GM13976 (cell line): ENCODE data around the gene TTC39B.

Source experiments
- DNase-seq: peaks from one replicate; pipeline ENCODE4 v3.0.0; 2012; ENCODE audit warnings: low spot score
- in situ Hi-C: fragments of 300-500 bp; cut with MboI; formaldehyde crosslinking; loops from one replicate; pipeline ENCODE4 v1.12.0; 2022; ENCODE audit warnings: low sequenced_read_pairs, mixed read lengths, inconsistent platforms; ENCODE audit not compliant: unreplicated experiment
- TF ChIP-seq, protein P1 (sequence below): IDR thresholded peaks from 2 replicates; pipeline ENCODE4 v1.5.1; 2012; ENCODE audit warnings: borderline replicate concordance, mild to moderate bottlenecking; ENCODE audit not compliant: insufficient read depth; ENCODE audit errors: extremely low read depth, missing control alignments, control extremely low read depth

TTC39B gene

DNA sequence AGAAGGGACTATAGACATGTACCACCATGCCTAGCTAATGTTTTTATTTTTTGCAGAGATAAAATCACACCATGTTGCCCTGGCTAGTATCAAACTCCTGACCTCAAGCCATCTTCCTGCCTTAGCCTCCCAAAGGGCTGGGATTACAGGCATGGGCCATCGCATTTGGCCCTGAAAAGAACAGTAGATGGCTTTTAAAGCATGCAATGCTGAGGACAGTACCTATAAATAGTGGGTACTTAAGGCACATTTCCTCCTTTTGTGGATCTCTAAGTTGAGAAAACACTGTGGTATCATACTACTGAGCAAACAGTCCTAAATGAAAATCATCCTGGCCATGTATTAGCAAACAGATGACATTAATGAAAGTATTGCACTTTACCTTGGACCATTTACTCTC lies 119.4 kb downstream of the TTC39B start:
- in situ Hi-C loops: no loop called here
- TF ChIP-seq, protein P1, sequence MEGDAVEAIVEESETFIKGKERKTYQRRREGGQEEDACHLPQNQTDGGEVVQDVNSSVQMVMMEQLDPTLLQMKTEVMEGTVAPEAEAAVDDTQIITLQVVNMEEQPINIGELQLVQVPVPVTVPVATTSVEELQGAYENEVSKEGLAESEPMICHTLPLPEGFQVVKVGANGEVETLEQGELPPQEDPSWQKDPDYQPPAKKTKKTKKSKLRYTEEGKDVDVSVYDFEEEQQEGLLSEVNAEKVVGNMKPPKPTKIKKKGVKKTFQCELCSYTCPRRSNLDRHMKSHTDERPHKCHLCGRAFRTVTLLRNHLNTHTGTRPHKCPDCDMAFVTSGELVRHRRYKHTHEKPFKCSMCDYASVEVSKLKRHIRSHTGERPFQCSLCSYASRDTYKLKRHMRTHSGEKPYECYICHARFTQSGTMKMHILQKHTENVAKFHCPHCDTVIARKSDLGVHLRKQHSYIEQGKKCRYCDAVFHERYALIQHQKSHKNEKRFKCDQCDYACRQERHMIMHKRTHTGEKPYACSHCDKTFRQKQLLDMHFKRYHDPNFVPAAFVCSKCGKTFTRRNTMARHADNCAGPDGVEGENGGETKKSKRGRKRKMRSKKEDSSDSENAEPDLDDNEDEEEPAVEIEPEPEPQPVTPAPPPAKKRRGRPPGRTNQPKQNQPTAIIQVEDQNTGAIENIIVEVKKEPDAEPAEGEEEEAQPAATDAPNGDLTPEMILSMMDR: no peak
- no peak for DNase-seq

DNA sequence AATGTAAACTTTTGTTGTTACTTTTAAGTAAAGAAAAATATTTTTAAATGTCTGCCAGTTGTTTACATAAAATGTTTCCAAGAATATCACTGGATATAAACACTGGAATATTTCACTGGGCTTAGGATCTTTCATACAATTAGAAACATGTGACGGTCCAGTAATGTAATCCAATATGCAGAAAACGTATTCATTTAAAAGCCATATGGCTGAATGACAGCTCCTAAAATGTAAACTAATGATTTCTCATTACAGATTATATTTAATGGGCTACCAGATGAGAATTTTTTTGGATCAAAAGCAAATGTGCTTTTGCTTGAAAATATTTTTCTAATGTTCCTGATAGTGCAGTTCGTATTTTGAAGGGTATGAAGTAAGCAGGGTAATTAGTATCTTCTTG lies 124.3 kb downstream of the TTC39B start:
- in situ Hi-C loops: no loop called here
- DNase-seq: no peak

DNA sequence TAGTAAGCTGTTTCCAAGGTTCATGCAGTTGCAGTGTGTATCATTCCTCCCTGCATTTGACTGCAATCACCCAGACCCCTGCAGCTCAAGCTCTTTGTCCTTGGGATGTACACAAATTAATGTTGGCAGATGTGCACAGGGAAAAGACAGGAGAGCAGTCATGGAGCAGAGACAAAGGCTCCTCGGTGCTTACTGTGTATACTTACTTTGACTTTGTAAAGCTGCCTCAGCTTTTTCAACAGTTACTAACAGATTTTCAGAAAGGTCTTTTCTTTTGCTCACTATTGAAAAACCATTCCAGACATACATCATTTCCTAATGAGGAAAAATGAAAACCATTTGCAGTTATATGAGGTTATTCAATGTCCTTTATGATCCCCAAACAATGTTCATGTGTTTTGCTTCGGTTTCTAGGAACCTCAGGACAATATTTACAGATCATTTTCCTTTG lies 124.9 kb downstream of the TTC39B start:
- in situ Hi-C loops: no loop called here
- no peak for DNase-seq
- TF ChIP-seq, protein P1: no peak

More for the DNA sequence above, 124.3 kb downstream of the TTC39B start:
- TF ChIP-seq, protein P1: no peak

DNA sequence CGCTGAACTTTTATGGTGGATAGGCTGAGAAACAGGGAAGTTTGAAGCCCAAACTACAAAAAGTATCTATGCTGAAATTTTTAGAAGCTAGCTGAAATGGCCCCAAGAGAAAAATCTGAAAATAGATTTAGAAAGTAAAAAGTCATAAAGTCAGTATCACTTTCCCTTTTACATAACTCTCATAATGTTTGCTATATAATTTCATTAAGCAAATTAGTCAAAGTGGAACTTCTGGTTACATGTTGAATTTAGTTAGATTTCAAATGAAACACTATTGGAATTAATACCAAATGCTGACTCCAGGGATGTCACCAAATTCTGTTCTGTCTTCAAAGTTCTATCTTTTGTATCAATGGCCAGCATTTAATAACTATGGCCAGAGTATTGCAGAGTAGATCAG lies 126.9 kb downstream of the TTC39B start:
- TF ChIP-seq, protein P1: no peak
- no peak for DNase-seq
- in situ Hi-C loops: no loop called here

DNA sequence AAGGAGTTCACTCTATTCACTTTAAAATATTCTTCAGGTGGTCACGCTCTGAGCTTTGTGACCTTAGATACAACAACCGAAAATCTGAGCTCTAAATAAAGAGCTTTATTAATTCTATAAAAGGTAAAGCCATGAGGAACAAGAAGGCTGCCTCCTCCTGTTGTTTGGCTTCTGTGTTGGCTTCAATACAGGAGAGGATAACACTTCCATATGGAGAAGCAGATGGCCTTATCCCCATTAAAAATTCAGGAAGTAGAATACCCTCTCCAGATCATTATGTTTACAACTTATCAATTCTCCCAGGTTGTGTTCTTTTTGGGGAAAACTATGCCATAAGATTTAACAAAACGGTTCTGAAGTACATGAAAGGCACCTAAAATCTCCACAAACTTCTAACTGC lies 128.4 kb downstream of the TTC39B start:
- TF ChIP-seq, protein P1: no peak
- in situ Hi-C loops: no loop called here

DNA sequence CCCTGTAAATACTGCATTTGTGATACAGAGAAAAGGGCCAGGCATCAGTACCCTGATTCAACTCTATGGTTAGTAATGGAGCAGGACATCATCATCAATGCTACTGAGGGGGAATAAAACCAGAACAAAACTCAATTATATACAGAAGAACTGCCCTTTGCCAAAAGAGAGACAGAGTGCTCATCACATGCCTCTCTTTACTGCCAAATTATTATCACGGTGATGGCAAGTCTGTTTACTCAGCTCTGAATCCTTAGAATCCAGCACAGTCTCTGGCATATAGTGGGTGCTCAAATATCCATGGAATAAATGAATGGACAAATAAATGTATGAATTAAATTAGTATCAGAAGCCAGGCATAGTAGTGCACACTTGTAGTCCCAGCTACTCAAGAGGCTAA lies 130.2 kb downstream of the TTC39B start:
- TF ChIP-seq, protein P1: no peak
- in situ Hi-C loops: no loop called here
- DNase-seq: no peak

More for the DNA sequence above, 128.4 kb downstream of the TTC39B start:
- DNase-seq: no peak

DNA sequence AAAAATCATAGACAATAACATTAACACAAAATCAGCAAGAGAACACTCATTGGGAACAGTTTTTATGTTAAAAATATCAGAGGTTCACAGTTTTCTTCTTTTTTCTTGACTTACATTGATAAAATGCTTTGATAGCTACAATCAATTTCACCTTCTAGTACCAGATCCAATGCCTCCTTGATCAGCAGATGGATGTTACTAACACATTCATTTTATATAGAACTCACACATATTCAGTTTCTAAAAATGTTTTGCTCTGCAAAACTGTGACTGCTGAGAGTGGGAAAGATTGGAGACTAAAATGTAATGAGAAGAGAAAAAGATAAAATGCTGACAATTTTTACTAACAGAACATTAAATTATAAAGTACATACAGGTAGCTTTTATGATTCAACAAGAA lies 143.1 kb downstream of the TTC39B start:
- in situ Hi-C loops: no loop called here

More for the DNA sequence above, 143.1 kb downstream of the TTC39B start:
- no peak for DNase-seq
- TF ChIP-seq, protein P1: no peak
